Testis (tissue), 3 donors: Measurements from ENCODE around the gene SCN3A. TPM values are rescaled to one million over a fixed set of nuclear protein-coding genes. Genes with fewer than 3 reads are reported as not detected.

Source experiments
- DNase-seq: peaks from one replicate; pipeline ENCODE4 v3.0.0-alpha.2; 2019
- H3K27ac ChIP-seq, 2 donors: fragments of 200-600 bp; sonication (generic); one replicate each; pipeline ENCODE4 v1.5.1; 2019
- H3K27me3 ChIP-seq: fragments of 200-600 bp; sonication (generic); one replicate; pipeline ENCODE4 v1.5.1; 2019
- H3K36me3 ChIP-seq: fragments of 200-600 bp; sonication (generic); one replicate; pipeline ENCODE4 v1.5.1; 2017; ENCODE audit warnings: low read depth; ENCODE audit errors: missing control alignments
- H3K4me1 ChIP-seq: fragments of 200-600 bp; sonication (generic); one replicate; pipeline ENCODE4 v1.5.1; 2019
- H3K4me3 ChIP-seq, 2 donors: fragments of 200-600 bp; sonication (generic); one replicate each; pipeline ENCODE4 v1.5.1; 2017 to 2019
- H3K9me3 ChIP-seq: fragments of 200-600 bp; sonication (generic); one replicate; pipeline ENCODE4 v1.5.1; 2017
- CTCF ChIP-seq, 3 experiments: fragments of 450-650 bp in 2 of 3; fragments of 200-600 bp in 1 of 3; sonication (generic) in 1 of 3; IDR thresholded peaks; one replicate each; pipeline ENCODE4 v1.5.1; 2016 to 2019; ENCODE audit warnings: antibody characterized with exemption in 3 of 3, mild to moderate bottlenecking in 2 of 3, moderate library complexity in 1 of 3
- POLR2A ChIP-seq: fragments of 450-650 bp; IDR thresholded peaks from one replicate; pipeline ENCODE4 v1.6.1; 2017; ENCODE audit warnings: antibody characterized with exemption, mild to moderate bottlenecking, moderate library complexity
- WGBS, 2 donors: methylation state at CpG; one replicate each; pipeline ENCODE4 v1.1.5; 2018; 5-methylcytosine and 5-hydroxymethylcytosine counted together
- intact Hi-C: fragments of 100-400 bp; cut with DNase I; formaldehyde crosslinking; loops from one replicate; pipeline ENCODE4 v1.15.1; 2023; ENCODE audit warnings: low total_unique reads
- polyA plus RNA-seq: library from polyadenylated mRNA; stranded (reverse); fragments of 350-450 nt; fragmentation: Illumina TruSeq; extraction: RNeasy Lipid Tissue Mini Kit (QIAGEN cat#74804); gene quantifications from one replicate; pipeline ENCODE4 v1.2.3, GENCODE V29; 2014; ENCODE audit warnings: low read depth, low replicate concordance; ENCODE audit not compliant: insufficient read depth
- total RNA-seq, 2 donors: library from RNA; depleted of rRNA; stranded (reverse); fragments of >200 nt; gene quantifications; one replicate each; pipeline ENCODE4 v1.2.3, GENCODE V29; 2016

Gene SCN3A
- total and polyA plus RNA-seq, 3 donors from 2014 or later = 3.7 to 6.9 (median 6.3) TPM

- Histone ChIP-seq H3K4me1 (no peaks in the 10 kb centered on the region), H3K27me3 (no peaks in the 10 kb centered on the region), H3K9me3 (no peaks in the 10 kb centered on the region), H3K4me3 (no peak overlapping the region), H3K36me3 (no peaks in the 10 kb centered on the region), H3K27ac (no peak overlapping the region)
- no peak for DNase-seq
- WGBS, 2 donors = 84 to 91% methylated on average over 1 of the region's 1 CpG
- intact Hi-C loops = no loop called here
- TF ChIP-seq CTCF (IDR thresholded peaks at IDR 0.05) = no peak
- no peak for TF ChIP-seq POLR2A
These were observed 93.5 kb downstream of the SCN3A start for GRCh38 chr2:165110394-165110793.

GRCh38 chr2:165109915-165110314 lies 93.9 kb downstream of the SCN3A start:
- Histone ChIP-seq H3K27ac (no peak overlapping the region), H3K27me3 (no peaks in the 10 kb centered on the region), H3K4me1 (no peaks in the 10 kb centered on the region), H3K9me3 (no peaks in the 10 kb centered on the region), H3K36me3 (no peaks in the 10 kb centered on the region), H3K4me3 (no peak overlapping the region)
- no peak for TF ChIP-seq CTCF (IDR thresholded peaks at IDR 0.05)
- TF ChIP-seq POLR2A = no peak
- DNase-seq = no peak
- 74 to 83% methylated on average over 5 of the region's 5 CpGs for WGBS, 2 donors
- intact Hi-C loops = no loop called here

GRCh38 chr2:165105926-165106325 lies 97.9 kb downstream of the SCN3A start:
- Histone ChIP-seq H3K9me3 (no peaks in the 10 kb centered on the region), H3K27me3 (no peaks in the 10 kb centered on the region), H3K4me1 (no peaks in the 10 kb centered on the region), H3K27ac (no peak overlapping the region), H3K36me3 (no peaks in the 10 kb centered on the region), H3K4me3 (no peak overlapping the region)
- TF ChIP-seq POLR2A (no peak), CTCF (IDR thresholded peaks at IDR 0.05) (no peak)
- intact Hi-C loops = no loop called here
- 70 to 71% methylated on average over 4 of the region's 4 CpGs for WGBS, 2 donors
- no peak for DNase-seq

- TF ChIP-seq CTCF (IDR thresholded peaks at IDR 0.05) = peak in 1 of 3 experiments; percentile 32
- no peak for TF ChIP-seq POLR2A
- 77 to 85% methylated on average over 2 of the region's 2 CpGs for WGBS, 2 donors
- Histone ChIP-seq H3K36me3 (no peaks in the 10 kb centered on the region), H3K27me3 (no peaks in the 10 kb centered on the region), H3K4me1 (no peaks in the 10 kb centered on the region), H3K9me3 (no peaks in the 10 kb centered on the region), H3K4me3 (no peak overlapping the region), H3K27ac (no peak overlapping the region)
- intact Hi-C loops = no loop called here
- DNase-seq = no peak
These were observed 115.6 kb downstream of the SCN3A start for GRCh38 chr2:165087933-165088901.
